GM06990 (cell line): Measurements from ENCODE around the gene EXD3.
"Not testable (repeated sequence)": the region's sequence is repeated elsewhere in the genome, so short reads cannot be mapped to it uniquely, and the experiment has no call there.

Experiments used
- DNase-seq: peaks from one replicate; pipeline ENCODE4 v3.0.0-alpha.2; 2011; ENCODE audit not compliant: insufficient read length; ENCODE audit errors: extremely low read depth
- H3K27me3 ChIP-seq: replicated peaks from 2 replicates; pipeline ENCODE4 v1.6.0; 2011; ENCODE audit warnings: low read length; ENCODE audit not compliant: control insufficient read depth, insufficient read depth
- H3K36me3 ChIP-seq: 2 replicates; pipeline ENCODE4 v1.5.1; 2011; ENCODE audit warnings: low read length; ENCODE audit not compliant: control insufficient read depth, insufficient read depth
- H3K4me3 ChIP-seq: replicated peaks from 2 replicates; pipeline ENCODE4 v1.5.1; 2011; ENCODE audit warnings: low read depth, mild to moderate bottlenecking, control low read depth, low read length
- TF ChIP-seq, protein P1 (sequence below): IDR thresholded peaks from 2 replicates; pipeline ENCODE4 v1.5.1; 2011; ENCODE audit warnings: low read length, control low read depth, mild to moderate bottlenecking, inconsistent platforms; ENCODE audit not compliant: insufficient read depth, poor library complexity, severe bottlenecking

EXD3 gene

DNA sequence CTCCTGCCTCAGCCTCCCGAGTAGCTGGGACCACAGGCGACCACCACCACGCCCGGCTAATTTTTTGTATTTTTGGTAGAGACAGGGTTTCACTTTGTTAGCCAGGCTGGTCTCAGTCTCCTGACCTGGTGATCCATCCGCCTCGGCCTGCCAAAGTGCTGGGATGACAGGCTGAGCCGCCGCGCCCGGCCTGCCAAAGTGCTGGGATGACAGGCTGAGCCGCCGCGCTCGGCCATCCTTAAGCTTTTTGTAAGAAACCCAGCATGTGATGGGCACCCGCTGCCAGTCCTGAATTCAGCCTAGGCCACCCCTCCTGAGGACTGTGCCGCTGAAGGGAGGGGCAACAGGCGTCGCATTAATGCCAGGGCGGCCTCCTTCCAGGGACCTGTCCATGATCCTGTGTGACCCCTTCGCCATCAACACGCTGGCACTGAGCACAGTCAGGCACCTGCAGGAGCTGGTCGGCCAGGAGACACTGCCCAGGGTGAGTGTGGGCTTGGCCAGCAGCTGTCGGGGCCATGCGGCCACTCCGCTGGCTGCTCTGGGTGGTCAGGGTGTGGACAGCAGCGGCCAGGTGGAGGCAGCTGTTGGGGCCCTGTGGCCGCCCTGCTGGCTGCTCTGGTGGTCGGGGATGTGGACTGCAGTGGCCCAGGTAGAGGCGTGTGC, 157.3 kb downstream of the EXD3 start:
- peaks cover 20% of the 10 kb centered on the region for H3K36me3 ChIP-seq
- no peak overlapping the region for H3K4me3 ChIP-seq
- H3K27me3 ChIP-seq = no peaks in the 10 kb centered on the region
- no peak for DNase-seq
- TF ChIP-seq, protein P1, sequence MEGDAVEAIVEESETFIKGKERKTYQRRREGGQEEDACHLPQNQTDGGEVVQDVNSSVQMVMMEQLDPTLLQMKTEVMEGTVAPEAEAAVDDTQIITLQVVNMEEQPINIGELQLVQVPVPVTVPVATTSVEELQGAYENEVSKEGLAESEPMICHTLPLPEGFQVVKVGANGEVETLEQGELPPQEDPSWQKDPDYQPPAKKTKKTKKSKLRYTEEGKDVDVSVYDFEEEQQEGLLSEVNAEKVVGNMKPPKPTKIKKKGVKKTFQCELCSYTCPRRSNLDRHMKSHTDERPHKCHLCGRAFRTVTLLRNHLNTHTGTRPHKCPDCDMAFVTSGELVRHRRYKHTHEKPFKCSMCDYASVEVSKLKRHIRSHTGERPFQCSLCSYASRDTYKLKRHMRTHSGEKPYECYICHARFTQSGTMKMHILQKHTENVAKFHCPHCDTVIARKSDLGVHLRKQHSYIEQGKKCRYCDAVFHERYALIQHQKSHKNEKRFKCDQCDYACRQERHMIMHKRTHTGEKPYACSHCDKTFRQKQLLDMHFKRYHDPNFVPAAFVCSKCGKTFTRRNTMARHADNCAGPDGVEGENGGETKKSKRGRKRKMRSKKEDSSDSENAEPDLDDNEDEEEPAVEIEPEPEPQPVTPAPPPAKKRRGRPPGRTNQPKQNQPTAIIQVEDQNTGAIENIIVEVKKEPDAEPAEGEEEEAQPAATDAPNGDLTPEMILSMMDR = no peak

GRCh38 chr9:137264067-137264466, 158.9 kb downstream of the EXD3 start:
- Histone ChIP-seq H3K36me3 (peaks cover 22% of the 10 kb centered on the region), H3K27me3 (no peaks in the 10 kb centered on the region), H3K4me3 (no peak overlapping the region)
- no peak for DNase-seq
- TF ChIP-seq, protein P1 = no peak

GRCh38 chr9:137263506-137263905, 159.5 kb downstream of the EXD3 start:
- peaks cover 22% of the 10 kb centered on the region for H3K36me3 ChIP-seq
- no peak overlapping the region for H3K4me3 ChIP-seq
- no peak for DNase-seq
- TF ChIP-seq, protein P1 = no peak
- H3K27me3 ChIP-seq = no peaks in the 10 kb centered on the region

DNA sequence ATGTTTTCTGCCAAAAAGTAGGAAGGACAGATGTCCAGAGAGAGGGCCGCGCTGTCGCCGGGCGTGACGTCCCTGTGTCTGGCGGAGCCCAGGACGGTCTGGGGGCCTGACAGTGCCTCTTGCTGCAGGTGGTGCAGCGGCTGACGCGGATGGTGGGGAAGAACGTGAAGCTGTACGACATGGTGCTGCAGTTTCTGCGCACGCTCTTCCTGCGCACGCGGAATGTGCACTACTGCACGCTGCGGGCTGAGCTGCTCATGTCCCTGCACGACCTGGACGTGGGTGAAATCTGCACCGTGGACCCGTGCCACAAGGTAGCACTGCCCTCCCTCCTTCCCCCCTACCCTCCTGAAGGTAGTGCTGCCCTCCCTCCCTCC, 160.1 kb downstream of the EXD3 start:
- H3K36me3 ChIP-seq = peaks cover 21% of the 10 kb centered on the region
- TF ChIP-seq, protein P1 = no peak
- H3K27me3 ChIP-seq = no peaks in the 10 kb centered on the region
- DNase-seq = no peak
- no peak overlapping the region for H3K4me3 ChIP-seq

DNA sequence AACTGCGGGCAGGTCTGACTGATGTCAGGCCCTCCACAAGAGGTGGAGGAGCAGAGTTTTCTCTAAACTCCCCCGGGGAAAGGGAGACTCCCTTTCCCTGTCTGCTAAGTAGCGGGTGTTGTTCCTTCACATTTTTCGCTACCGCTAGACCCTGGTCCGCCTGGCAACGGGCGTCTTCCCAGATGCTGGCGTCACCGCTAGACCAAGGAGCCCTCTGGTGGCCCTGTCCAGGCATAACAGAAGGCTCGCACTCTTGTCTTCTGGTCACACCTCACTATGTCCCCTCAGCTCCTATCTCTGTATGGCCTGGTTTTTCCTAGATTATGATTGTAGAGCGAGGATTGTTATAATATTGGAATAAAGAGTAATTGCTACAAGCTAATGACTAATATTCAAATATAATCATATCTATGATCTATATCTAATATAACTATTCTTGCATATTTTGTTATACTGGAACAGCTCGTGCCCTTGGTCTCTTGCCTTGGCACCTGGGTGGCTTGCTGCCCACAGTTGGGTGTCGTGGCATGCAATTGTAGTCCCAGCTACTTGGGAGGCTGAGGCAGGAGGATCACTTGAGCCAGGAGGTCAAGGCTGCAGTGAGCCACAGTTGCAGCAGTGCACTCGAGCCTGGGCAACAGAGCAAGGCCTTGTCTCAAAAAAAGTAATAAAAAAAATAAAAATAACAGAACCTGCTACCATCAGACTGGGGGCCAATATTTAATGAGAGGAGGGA, 160.6 kb downstream of the EXD3 start:
- not testable (repeated sequence) for DNase-seq, H3K4me3 ChIP-seq, H3K27me3 ChIP-seq
- TF ChIP-seq, protein P1 = peak; percentile 27
- peaks cover 20% of the 10 kb centered on the region for H3K36me3 ChIP-seq
